Measurements from ENCODE around the gene DDX20. TPM values are rescaled to one million over a fixed set of nuclear protein-coding genes. Genes with fewer than 3 reads are reported as not detected.

DDX20 gene
- total RNA-seq, result 10 to 100 TPM; 17.5 to 21.8 (median 17.7) TPM
- total RNA-seq (2013), result 17.2 TPM

GRCh38 chr1:111755331-111756123, at the start of gene DDX20:
Gene DDX20, plus strand, starts transcription at chr1:111755901. Its CDS starts 24 bp downstream, at chr1:111755925.
- Histone ChIP-seq H3K4me1 (ENCODE audit: control insufficient read depth, insufficient read depth, low read length) (peaks cover 15% of the 10 kb centered on the region), H3K27ac (ENCODE audit: low read length) (peak within 1 kb of the TSS; percentile 91), H3K4me3 (ENCODE audit: low read length) (peak within 1 kb of the TSS; percentile 73), H3K36me3 (ENCODE audit: control insufficient read depth, insufficient read depth, low read length) (peaks cover 16% of the 10 kb centered on the region), H3K9me3 (ENCODE audit: control insufficient read depth, insufficient read depth, low read length) (no peaks in the 10 kb centered on the region), H3K27me3 (ENCODE audit: control insufficient read depth, insufficient read depth, low read length) (no peaks in the 10 kb centered on the region)
- Mint-ChIP-seq H3K36me3 (no peaks in the 10 kb centered on the region), H3K4me1 (peaks cover 24 to 39% of the 10 kb centered on the region in 2 donors), H3K9me3 (no peaks in the 10 kb centered on the region), H3K27ac (peak within 1 kb of the TSS; percentile 89 to 92), H3K4me3 (peak within 1 kb of the TSS; percentile 91), H3K27me3 (ENCODE audit: low read depth in 2 of 2) (no peaks in the 10 kb centered on the region)
- peak; percentile 95 for TF ChIP-seq CTCF (IDR thresholded peaks at IDR 0.05)
- DNase-seq (peak; percentile 94 to 97), ATAC-seq (peak; percentile 87 to 98 (median 91))
- under 1% methylated on average over 67 of the region's 67 CpGs for WGBS (ENCODE audit: insufficient coverage)
- intact Hi-C loops (cut with micrococcal nuclease), result loop anchor here (1.0 to 10.0 kb wide), 6 partner anchors 41 to 861 kb away; partner anchors contain the start of genes ATP5PB, C1orf162, DENND2D and WDR77

GRCh38 chr1:111706921-111707320, 48.8 kb upstream of the DDX20 start:
- peaks cover 17% of the 10 kb centered on the region for H3K36me3 Mint-ChIP-seq
- TF ChIP-seq CTCF (IDR thresholded peaks at IDR 0.05), result no peak
- no peaks in the 10 kb centered on the region for H3K4me1 ChIP-seq (ENCODE audit: control insufficient read depth, insufficient read depth, low read length)
- H3K4me3 ChIP-seq (ENCODE audit: low read length), result no peak overlapping the region
- H3K27me3 Mint-ChIP-seq (ENCODE audit: low read depth in 2 of 2), result no peaks in the 10 kb centered on the region
- H3K4me3 Mint-ChIP-seq, result no peak overlapping the region
- peak overlapping the region; percentile 43 to 64 for H3K27ac Mint-ChIP-seq
- no peaks in the 10 kb centered on the region for H3K9me3 Mint-ChIP-seq
- intact Hi-C loops (cut with micrococcal nuclease), result no loop called here
- H3K27ac ChIP-seq (ENCODE audit: low read length), result no peak overlapping the region
- H3K4me1 Mint-ChIP-seq, result peaks cover 0 to 9% of the 10 kb centered on the region in 2 donors
- no peak for DNase-seq
- ATAC-seq, result no peak
- 100% methylated on average over 1 of the region's 2 CpGs for WGBS (ENCODE audit: insufficient coverage)
- H3K9me3 ChIP-seq (ENCODE audit: control insufficient read depth, insufficient read depth, low read length), result no peaks in the 10 kb centered on the region
- H3K27me3 ChIP-seq (ENCODE audit: control insufficient read depth, insufficient read depth, low read length), result no peaks in the 10 kb centered on the region
- peaks cover 89% of the 10 kb centered on the region for H3K36me3 ChIP-seq (ENCODE audit: control insufficient read depth, insufficient read depth, low read length)

GRCh38 chr1:111707906-111708305, 47.8 kb upstream of the DDX20 start:
- Histone ChIP-seq H3K36me3 (ENCODE audit: control insufficient read depth, insufficient read depth, low read length) (peaks cover 91% of the 10 kb centered on the region), H3K27me3 (ENCODE audit: control insufficient read depth, insufficient read depth, low read length) (no peaks in the 10 kb centered on the region), H3K9me3 (ENCODE audit: control insufficient read depth, insufficient read depth, low read length) (no peaks in the 10 kb centered on the region), H3K4me1 (ENCODE audit: control insufficient read depth, insufficient read depth, low read length) (no peaks in the 10 kb centered on the region), H3K4me3 (ENCODE audit: low read length) (no peak overlapping the region), H3K27ac (ENCODE audit: low read length) (no peak overlapping the region)
- H3K27ac Mint-ChIP-seq, result no peak overlapping the region
- peaks cover 17% of the 10 kb centered on the region for H3K36me3 Mint-ChIP-seq
- 94% methylated on average over 8 of the region's 9 CpGs for WGBS (ENCODE audit: insufficient coverage)
- no peak for TF ChIP-seq CTCF (IDR thresholded peaks at IDR 0.05)
- no peak for ATAC-seq
- H3K4me3 Mint-ChIP-seq, result no peak overlapping the region
- peaks cover 0 to 9% of the 10 kb centered on the region in 2 donors for H3K4me1 Mint-ChIP-seq
- no peak for DNase-seq
- H3K9me3 Mint-ChIP-seq, result no peaks in the 10 kb centered on the region
- intact Hi-C loops (cut with micrococcal nuclease), result no loop called here
- no peaks in the 10 kb centered on the region for H3K27me3 Mint-ChIP-seq (ENCODE audit: low read depth in 2 of 2)
